HEK293 (cell line): ENCODE measurements around the gene IFT80.

Experiments
- CTCF ChIA-PET: fragments of 350-600 bp; formaldehyde crosslinking; extraction: SDS; loops from one replicate; lab custom pipeline; 2021; ENCODE audit warnings: antibody characterized with exemption; lab: Yijun Ruan, JAX
- POLR2A ChIA-PET: fragments of 300-600 bp; formaldehyde crosslinking; extraction: SDS; loops from one replicate; lab custom pipeline; 2020; ENCODE audit warnings: antibody characterized with exemption, inconsistent platforms; lab: Yijun Ruan, JAX
- H3K27ac ChIP-seq: fragments of 200-500 bp; sonication (Bioruptor generic); 2 replicates; pipeline ENCODE4 v1.5.1; 2014; ENCODE audit warnings: low read depth, low read length, control low read depth, inconsistent platforms; ENCODE audit errors: extremely low read depth
- H3K36me3 ChIP-seq, 2 experiments: fragments of 200-500 bp in 1 of 2; sonication (Bioruptor generic) in 1 of 2; 1 replicate in 1 of 2; 2 replicates in 1 of 2; pipeline ENCODE4 v1.5.1; 2014 to 2017; ENCODE audit warnings: inconsistent platforms in 2 of 2, low read length in 2 of 2; ENCODE audit not compliant: control insufficient read depth in 2 of 2, insufficient read depth in 1 of 2
- H3K4me1 ChIP-seq: fragments of 200-500 bp; sonication (Bioruptor generic); 2 replicates; pipeline ENCODE4 v1.5.1; 2014; ENCODE audit warnings: mild to moderate bottlenecking, low read length, inconsistent platforms; ENCODE audit not compliant: control insufficient read depth, insufficient read depth
- H3K4me3 ChIP-seq: 2 replicates; pipeline ENCODE4 v1.5.1; 2011; ENCODE audit warnings: low read depth, mild to moderate bottlenecking, control low read depth, low read length, moderate library complexity
- H3K9me3 ChIP-seq: fragments of 200-500 bp; sonication (Bioruptor generic); 2 replicates; pipeline ENCODE4 v1.5.1; 2014; ENCODE audit warnings: low read depth, low read length, inconsistent platforms; ENCODE audit not compliant: control insufficient read depth, insufficient read depth
- ATF2 ChIP-seq: fragments of 450-650 bp; formaldehyde crosslinking; IDR thresholded peaks from 2 replicates; pipeline ENCODE4 v1.5.1; 2016; ENCODE audit warnings: missing biosample characterization, missing genetic modification characterization, low read depth
- BCL11B ChIP-seq: fragments of 450-650 bp; formaldehyde crosslinking; IDR thresholded peaks from 2 replicates; pipeline ENCODE4 v1.5.1; 2016; ENCODE audit warnings: low read depth, missing biosample characterization, missing genetic modification characterization
- GLIS2 ChIP-seq: fragments of 450-650 bp; formaldehyde crosslinking; IDR thresholded peaks from 2 replicates; pipeline ENCODE4 v1.5.1; 2016; ENCODE audit warnings: missing biosample characterization, missing genetic modification characterization
- IKZF3 ChIP-seq: fragments of 450-650 bp; IDR thresholded peaks from 2 replicates; pipeline ENCODE4 v1.5.0; 2018; ENCODE audit warnings: missing biosample characterization, mild to moderate bottlenecking, missing genetic modification characterization, moderate library complexity
- PRDM1 ChIP-seq: fragments of 450-650 bp; formaldehyde crosslinking; IDR thresholded peaks from 2 replicates; pipeline ENCODE4; 2016; ENCODE audit warnings: missing biosample characterization, missing genetic modification characterization
- SP2 ChIP-seq: fragments of 450-650 bp; formaldehyde crosslinking; IDR thresholded peaks from 2 replicates; pipeline ENCODE4 v1.5.1; 2016; ENCODE audit warnings: missing biosample characterization, missing genetic modification characterization
- SP7 ChIP-seq: fragments of 450-650 bp; formaldehyde crosslinking; IDR thresholded peaks from 2 replicates; pipeline ENCODE4 v1.5.1; 2016; ENCODE audit warnings: missing biosample characterization, missing genetic modification characterization
- ZBTB21 ChIP-seq: fragments of 450-650 bp; formaldehyde crosslinking; IDR thresholded peaks from 2 replicates; pipeline ENCODE4 v1.5.1; 2017; ENCODE audit warnings: missing biosample characterization, missing genetic modification characterization
- ZBTB6 ChIP-seq: fragments of 450-650 bp; formaldehyde crosslinking; IDR thresholded peaks from 2 replicates; pipeline ENCODE4 v1.5.1; 2017; ENCODE audit warnings: missing biosample characterization, missing genetic modification characterization
- ZEB2 ChIP-seq: fragments of 450-650 bp; formaldehyde crosslinking; IDR thresholded peaks from 2 replicates; pipeline ENCODE4 v1.5.1; 2016; ENCODE audit warnings: missing biosample characterization, missing genetic modification characterization
- ZFP37 ChIP-seq: fragments of 450-650 bp; formaldehyde crosslinking; IDR thresholded peaks from 2 replicates; pipeline ENCODE4 v1.5.1; 2016; ENCODE audit warnings: missing biosample characterization, missing genetic modification characterization
- ZFP69B ChIP-seq: fragments of 450-650 bp; formaldehyde crosslinking; IDR thresholded peaks from 2 replicates; pipeline ENCODE4 v1.5.1; 2016; ENCODE audit warnings: missing biosample characterization, missing genetic modification characterization
- ZNF112 ChIP-seq: fragments of 450-650 bp; formaldehyde crosslinking; IDR thresholded peaks from 2 replicates; pipeline ENCODE4 v1.5.0; 2017; ENCODE audit warnings: missing biosample characterization, missing genetic modification characterization
- ZNF248 ChIP-seq: fragments of 450-650 bp; formaldehyde crosslinking; IDR thresholded peaks from 2 replicates; pipeline ENCODE4 v1.5.1; 2017; ENCODE audit warnings: missing biosample characterization, missing genetic modification characterization
- ZNF26 ChIP-seq: fragments of 450-650 bp; formaldehyde crosslinking; IDR thresholded peaks from 2 replicates; pipeline ENCODE4 v1.5.1; 2016; ENCODE audit warnings: missing biosample characterization, missing genetic modification characterization
- ZNF341 ChIP-seq: fragments of 450-650 bp; formaldehyde crosslinking; IDR thresholded peaks from 2 replicates; pipeline ENCODE4; 2016; ENCODE audit warnings: low read depth, missing biosample characterization, missing genetic modification characterization
- ZNF426 ChIP-seq: fragments of 450-650 bp; formaldehyde crosslinking; IDR thresholded peaks from 2 replicates; pipeline ENCODE4 v1.5.1; 2017; ENCODE audit warnings: missing biosample characterization, missing genetic modification characterization, mild to moderate bottlenecking, inconsistent platforms, moderate library complexity
- ZNF488 ChIP-seq: fragments of 450-650 bp; formaldehyde crosslinking; IDR thresholded peaks from 2 replicates; pipeline ENCODE4 v1.5.1; 2016; ENCODE audit warnings: missing biosample characterization, missing genetic modification characterization
- ZNF510 ChIP-seq: fragments of 450-650 bp; formaldehyde crosslinking; IDR thresholded peaks from 2 replicates; pipeline ENCODE4 v1.5.1; 2018; ENCODE audit warnings: mild to moderate bottlenecking, missing genetic modification characterization, missing biosample characterization; ENCODE audit not compliant: insufficient replicate concordance
- ZNF658 ChIP-seq: fragments of 450-650 bp; formaldehyde crosslinking; IDR thresholded peaks from 2 replicates; pipeline ENCODE4; 2016; ENCODE audit warnings: missing biosample characterization, missing genetic modification characterization
- ZNF747 ChIP-seq: fragments of 450-650 bp; formaldehyde crosslinking; IDR thresholded peaks from 2 replicates; pipeline ENCODE4 v1.5.1; 2016; ENCODE audit warnings: missing biosample characterization, missing genetic modification characterization
- TF ChIP-seq, protein P1 (sequence below): fragments of 450-650 bp; formaldehyde crosslinking; IDR thresholded peaks from 2 replicates; pipeline ENCODE4 v1.5.1; 2016; ENCODE audit warnings: missing biosample characterization, missing genetic modification characterization
- TF ChIP-seq, protein P2 (sequence below): fragments of 450-650 bp; formaldehyde crosslinking; IDR thresholded peaks from 2 replicates; pipeline ENCODE4 v1.5.1; 2016; ENCODE audit warnings: missing biosample characterization, missing genetic modification characterization, low read depth

IFT80 gene

DNA sequence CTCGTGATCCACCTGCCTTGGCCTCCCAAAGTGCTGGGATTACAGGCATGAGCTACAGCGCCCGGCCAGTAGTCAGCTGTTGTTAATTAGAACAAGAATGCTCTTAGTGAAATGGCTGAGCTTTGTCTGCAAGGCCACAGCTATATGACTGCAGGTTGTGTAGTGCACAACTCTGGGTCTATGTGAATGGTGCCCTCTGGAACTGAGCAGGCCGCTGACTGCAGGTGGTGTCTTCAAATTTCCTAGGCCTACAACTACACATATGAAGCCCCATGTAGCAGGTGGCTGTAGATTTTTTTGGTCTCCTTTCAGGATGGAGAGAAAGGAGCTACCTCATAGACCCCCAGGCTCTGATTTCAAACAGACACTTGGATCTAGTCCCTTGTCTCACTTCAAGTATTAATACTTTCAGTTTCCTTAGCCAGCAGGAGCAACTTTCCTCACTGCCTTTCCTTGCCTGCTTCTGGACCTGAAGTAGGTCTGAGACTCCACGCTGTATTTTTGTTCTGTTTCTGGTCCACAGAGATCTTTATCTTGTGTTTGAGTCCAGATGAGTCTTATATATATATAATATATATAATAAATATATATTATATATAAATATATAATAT, 86.9 kb downstream of the IFT80 start:
- H3K27ac ChIP-seq = no peak overlapping the region
- no peaks in the 10 kb centered on the region for H3K4me1 ChIP-seq
- POLR2A ChIA-PET = no interaction called here
- peaks cover 0 to 5% of the 10 kb centered on the region in 2 experiments; a peak in 1 of 3 replicates for H3K36me3 ChIP-seq
- no peaks in the 10 kb centered on the region for H3K9me3 ChIP-seq
- H3K4me3 ChIP-seq = no peak overlapping the region
- TF ChIP-seq ZNF112 (tag by site-specific recombination) (no peak), ZNF26 (tag by site-specific recombination) (no peak), ZNF510 (tag by site-specific recombination) (no peak), SP2 (tag by site-specific recombination) (no peak)
- TF ChIP-seq, all 188 proteins: peak for 0
- CTCF ChIA-PET = interaction anchor here (1.2 kb wide), 1 partner anchor 9 kb away, joined by 3 read pairs; no protein-coding TSS in a partner anchor

- POLR2A ChIA-PET = no interaction called here
- no peak overlapping the region for H3K27ac ChIP-seq
- CTCF ChIA-PET = interaction anchor here (1.1 kb wide), 1 partner anchor 10 kb away, joined by 3 read pairs; no protein-coding TSS in a partner anchor
- H3K36me3 ChIP-seq = peaks cover 0 to 8% of the 10 kb centered on the region in 2 experiments; a peak in 1 of 3 replicates
- no peaks in the 10 kb centered on the region for H3K4me1 ChIP-seq
- TF ChIP-seq, protein P1, sequence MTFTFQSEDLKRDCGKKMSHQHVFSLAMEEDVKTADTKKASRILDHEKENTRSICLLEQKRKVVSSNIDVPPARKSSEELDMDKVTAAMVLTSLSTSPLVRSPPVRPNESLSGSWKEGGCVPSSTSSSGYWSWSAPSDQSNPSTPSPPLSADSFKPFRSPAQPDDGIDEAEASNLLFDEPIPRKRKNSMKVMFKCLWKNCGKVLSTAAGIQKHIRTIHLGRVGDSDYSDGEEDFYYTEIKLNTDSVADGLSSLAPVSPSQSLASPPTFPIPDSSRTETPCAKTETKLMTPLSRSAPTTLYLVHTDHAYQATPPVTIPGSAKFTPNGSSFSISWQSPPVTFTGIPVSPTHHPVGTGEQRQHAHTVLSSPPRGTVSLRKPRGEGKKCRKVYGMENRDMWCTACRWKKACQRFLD (tag by site-specific recombination) = no peak
- TF ChIP-seq IKZF3 (tag by site-specific recombination) (no peak), ZNF658 (tag by site-specific recombination) (no peak), SP7 (no peak), BCL11B (no peak), ZNF488 (tag by site-specific recombination) (no peak), PRDM1 (no peak), ZNF341 (tag by site-specific recombination) (no peak)
- H3K9me3 ChIP-seq = no peaks in the 10 kb centered on the region
- no peak overlapping the region for H3K4me3 ChIP-seq
Observed at GRCh38 chr3:160302806-160303205, 96.2 kb downstream of the IFT80 start.

- CTCF ChIA-PET = interaction anchor here (0.6 to 0.7 kb wide), 2 partner anchors 86 to 1043 kb away, joined by 3 read pairs; no protein-coding TSS in a partner anchor
- TF ChIP-seq ZBTB6 (tag by site-specific recombination) = no peak
- TF ChIP-seq, protein P2, sequence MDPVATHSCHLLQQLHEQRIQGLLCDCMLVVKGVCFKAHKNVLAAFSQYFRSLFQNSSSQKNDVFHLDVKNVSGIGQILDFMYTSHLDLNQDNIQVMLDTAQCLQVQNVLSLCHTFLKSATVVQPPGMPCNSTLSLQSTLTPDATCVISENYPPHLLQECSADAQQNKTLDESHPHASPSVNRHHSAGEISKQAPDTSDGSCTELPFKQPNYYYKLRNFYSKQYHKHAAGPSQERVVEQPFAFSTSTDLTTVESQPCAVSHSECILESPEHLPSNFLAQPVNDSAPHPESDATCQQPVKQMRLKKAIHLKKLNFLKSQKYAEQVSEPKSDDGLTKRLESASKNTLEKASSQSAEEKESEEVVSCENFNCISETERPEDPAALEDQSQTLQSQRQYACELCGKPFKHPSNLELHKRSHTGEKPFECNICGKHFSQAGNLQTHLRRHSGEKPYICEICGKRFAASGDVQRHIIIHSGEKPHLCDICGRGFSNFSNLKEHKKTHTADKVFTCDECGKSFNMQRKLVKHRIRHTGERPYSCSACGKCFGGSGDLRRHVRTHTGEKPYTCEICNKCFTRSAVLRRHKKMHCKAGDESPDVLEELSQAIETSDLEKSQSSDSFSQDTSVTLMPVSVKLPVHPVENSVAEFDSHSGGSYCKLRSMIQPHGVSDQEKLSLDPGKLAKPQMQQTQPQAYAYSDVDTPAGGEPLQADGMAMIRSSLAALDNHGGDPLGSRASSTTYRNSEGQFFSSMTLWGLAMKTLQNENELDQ = no peak
- TF ChIP-seq ZEB2 (tag by site-specific recombination) = no peak
- TF ChIP-seq GLIS2 (tag by site-specific recombination) = no peak
- TF ChIP-seq SP7 = no peak
- no peak for TF ChIP-seq ZFP37 (tag by site-specific recombination)
- TF ChIP-seq ZFP69B (tag by site-specific recombination) = no peak
- no peak for TF ChIP-seq ATF2 (tag by site-specific recombination)
- TF ChIP-seq ZNF426 (tag by site-specific recombination) = no peak
- no peak for TF ChIP-seq ZNF341 (tag by site-specific recombination)
- no peak for TF ChIP-seq ZNF248 (tag by site-specific recombination)
- TF ChIP-seq ZNF747 (tag by site-specific recombination) = no peak
- TF ChIP-seq ZBTB21 (tag by site-specific recombination) = no peak
Observed at GRCh38 chr3:160296591-160296990, 102.4 kb downstream of the IFT80 start.

More at GRCh38 chr3:160296591-160296990, 102.4 kb downstream of the IFT80 start:
- POLR2A ChIA-PET = no interaction called here
- Histone ChIP-seq H3K4me1 (no peaks in the 10 kb centered on the region), H3K4me3 (no peak overlapping the region), H3K36me3 (no peaks in the 10 kb centered on the region), H3K9me3 (no peaks in the 10 kb centered on the region), H3K27ac (no peak overlapping the region)
